Measurements from ENCODE around the gene CUTA. TPM values are rescaled to one million over a fixed set of nuclear protein-coding genes. Genes with fewer than 3 reads are reported as not detected.

The CUTA gene
- total RNA-seq, 1 donor from 2014 or later = 73.2 TPM

DNA sequence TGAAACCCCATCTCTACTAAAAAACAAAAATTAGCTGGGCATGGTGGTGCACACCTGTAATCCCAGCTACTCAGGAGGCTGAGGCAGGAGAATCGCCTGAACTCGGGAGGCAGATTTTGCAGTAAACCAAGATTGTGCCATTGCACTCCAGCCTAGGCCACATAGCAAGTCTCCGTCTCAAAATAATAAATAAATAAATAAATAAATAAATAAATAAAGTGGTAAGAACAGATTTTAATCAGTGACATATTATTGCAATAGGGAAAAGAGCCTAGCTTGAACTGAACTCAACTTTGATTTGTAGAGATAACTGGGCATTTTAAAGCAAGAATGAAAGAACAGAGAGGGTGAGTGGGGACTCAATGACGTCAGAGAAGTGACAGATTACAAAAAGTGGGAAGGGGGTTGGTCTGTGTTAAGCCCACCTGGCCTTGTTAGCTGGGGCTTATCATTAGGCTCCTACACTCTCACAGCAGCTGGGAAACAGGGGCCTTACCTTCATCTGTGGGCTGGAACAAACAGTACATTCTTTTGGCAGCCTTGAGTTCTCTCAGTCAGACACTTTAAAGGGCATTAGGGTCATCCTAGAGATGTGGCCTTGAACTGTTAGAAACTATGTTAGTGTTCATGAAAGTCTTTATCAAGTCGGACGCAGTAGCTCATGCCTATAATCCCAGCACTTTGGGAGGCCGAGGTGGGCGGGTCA lies 50.7 kb downstream of the CUTA start:
- Histone ChIP-seq H3K4me3 (no peak overlapping the region), H3K4me1 (no peaks in the 10 kb centered on the region), H3K36me3 (no peaks in the 10 kb centered on the region), H3K27ac (no peak overlapping the region), H3K9me3 (no peaks in the 10 kb centered on the region), H3K27me3 (no peaks in the 10 kb centered on the region)
- intact Hi-C loops (cut with DNase I) = no loop called here
- TF ChIP-seq POLR2AphosphoS5 (IDR thresholded peaks at IDR 0.05; ENCODE audit: insufficient read depth in 1 of 2, low read depth in 1 of 2) (no peak), POLR2A (IDR thresholded peaks at IDR 0.05) (no peak)
- TF ChIP-seq, protein P1, sequence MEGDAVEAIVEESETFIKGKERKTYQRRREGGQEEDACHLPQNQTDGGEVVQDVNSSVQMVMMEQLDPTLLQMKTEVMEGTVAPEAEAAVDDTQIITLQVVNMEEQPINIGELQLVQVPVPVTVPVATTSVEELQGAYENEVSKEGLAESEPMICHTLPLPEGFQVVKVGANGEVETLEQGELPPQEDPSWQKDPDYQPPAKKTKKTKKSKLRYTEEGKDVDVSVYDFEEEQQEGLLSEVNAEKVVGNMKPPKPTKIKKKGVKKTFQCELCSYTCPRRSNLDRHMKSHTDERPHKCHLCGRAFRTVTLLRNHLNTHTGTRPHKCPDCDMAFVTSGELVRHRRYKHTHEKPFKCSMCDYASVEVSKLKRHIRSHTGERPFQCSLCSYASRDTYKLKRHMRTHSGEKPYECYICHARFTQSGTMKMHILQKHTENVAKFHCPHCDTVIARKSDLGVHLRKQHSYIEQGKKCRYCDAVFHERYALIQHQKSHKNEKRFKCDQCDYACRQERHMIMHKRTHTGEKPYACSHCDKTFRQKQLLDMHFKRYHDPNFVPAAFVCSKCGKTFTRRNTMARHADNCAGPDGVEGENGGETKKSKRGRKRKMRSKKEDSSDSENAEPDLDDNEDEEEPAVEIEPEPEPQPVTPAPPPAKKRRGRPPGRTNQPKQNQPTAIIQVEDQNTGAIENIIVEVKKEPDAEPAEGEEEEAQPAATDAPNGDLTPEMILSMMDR (IDR thresholded peaks at IDR 0.05) = no peak
- no peak for DNase-seq (ENCODE audit: extremely low spot score in 2 of 2)

Small RNA genes within 50 kb of the gene (microRNA-seq; reads per million reads assigned to microRNA genes)
- gene MIR5004 (ENCODE audit: borderline number of aligned reads, borderline replicate concordance) = not detected

Small RNA genes within 50 kb of the gene (small RNA-seq; reads per million reads assigned to genes)
- not detected for gene RPL35AP4
- not detected for gene ZBTB9

Other genes with a start within 250 kb of the CUTA start
- 0.25 TPM for gene COL11A2, start 225.6 kb downstream of the CUTA start, total RNA-seq
- gene RXRB, start 217.4 kb downstream of the CUTA start, total RNA-seq = 28.0 TPM
- gene SLC39A7, start 217.2 kb downstream of the CUTA start, total RNA-seq = 36.3 TPM
- gene HSD17B8, start 213.5 kb downstream of the CUTA start, total RNA-seq = 17.7 TPM
- gene RING1, start 209.6 kb downstream of the CUTA start, total RNA-seq = 32.7 TPM
- gene VPS52, start 146.2 kb downstream of the CUTA start, total RNA-seq = 42.2 TPM
- gene RPS18, start 146.0 kb downstream of the CUTA start, total RNA-seq = 3,296 TPM
- 14.0 TPM for gene B3GALT4, start 141.0 kb downstream of the CUTA start, total RNA-seq
- gene WDR46, start 128.9 kb downstream of the CUTA start, total RNA-seq = 36.3 TPM
- gene PFDN6, start 128.5 kb downstream of the CUTA start, total RNA-seq = 9.1 TPM
- 41.5 TPM for gene RGL2, start 119.2 kb downstream of the CUTA start, total RNA-seq
- gene TAPBP, start 104.0 kb downstream of the CUTA start, total RNA-seq = 59.9 TPM
- gene ZBTB22, start 100.4 kb downstream of the CUTA start, total RNA-seq = 18.4 TPM
- 32.2 TPM for gene DAXX, start 95.1 kb downstream of the CUTA start, total RNA-seq
- gene KIFC1, start 26.3 kb downstream of the CUTA start, total RNA-seq = 27.5 TPM
- gene PHF1, start 7.1 kb downstream of the CUTA start, total RNA-seq = 73.2 TPM
- 16.0 TPM for gene SYNGAP1, start 2.0 kb upstream of the CUTA start, total RNA-seq
- gene ZBTB9, start 36.5 kb upstream of the CUTA start, total RNA-seq = 1.5 TPM
- 19.2 TPM for gene BAK1, start 162.2 kb upstream of the CUTA start, total RNA-seq
- 50.1 TPM for gene ITPR3, start 203.2 kb upstream of the CUTA start, total RNA-seq